ENCODE measurements around the gene FAM171A1.
"Not testable (repeated sequence)": the region's sequence is repeated elsewhere in the genome, so short reads cannot be mapped to it uniquely, and the experiment has no call there.

FAM171A1 gene

DNA sequence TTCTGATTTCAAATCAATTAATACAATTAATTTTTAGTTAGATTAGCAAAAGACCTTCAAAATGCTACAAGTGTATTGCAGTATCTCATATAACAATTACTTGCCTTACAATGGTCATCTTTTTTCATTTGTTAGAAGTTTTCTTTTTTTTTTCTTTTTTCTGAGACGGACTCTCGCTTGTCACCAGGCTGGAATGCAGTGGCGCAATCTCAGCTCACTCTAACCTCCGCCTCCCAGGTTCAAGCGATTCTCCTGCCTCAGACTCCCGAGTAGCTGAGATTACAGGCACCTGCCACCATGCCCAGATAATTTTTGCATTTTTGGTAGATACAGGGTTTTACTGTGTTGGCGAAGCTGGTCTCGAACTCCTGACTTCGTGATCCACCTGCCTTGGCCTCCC is 95.0 kb downstream of the FAM171A1 start:
- not testable (repeated sequence) for DNase-seq

DNA sequence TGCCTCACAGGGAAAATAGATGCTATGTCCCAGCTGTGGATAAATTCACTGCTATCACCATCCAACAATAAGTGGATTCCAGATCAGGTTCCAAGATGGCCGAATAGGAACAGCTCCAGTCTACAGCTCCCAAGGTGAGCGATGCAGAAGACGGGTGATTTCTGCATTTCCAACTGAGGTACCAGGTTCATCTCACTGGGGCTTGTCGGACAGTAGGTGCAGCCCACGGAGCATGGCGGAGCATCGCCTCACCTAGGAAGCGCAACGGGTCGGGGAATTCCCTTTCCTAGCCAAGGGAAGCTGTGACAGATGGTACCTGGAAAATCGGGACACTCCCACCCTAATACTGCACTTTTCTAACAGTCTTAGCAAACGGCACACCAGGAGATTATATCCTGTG is 101.3 kb downstream of the FAM171A1 start:
- DNase-seq, result not testable (repeated sequence)

DNA sequence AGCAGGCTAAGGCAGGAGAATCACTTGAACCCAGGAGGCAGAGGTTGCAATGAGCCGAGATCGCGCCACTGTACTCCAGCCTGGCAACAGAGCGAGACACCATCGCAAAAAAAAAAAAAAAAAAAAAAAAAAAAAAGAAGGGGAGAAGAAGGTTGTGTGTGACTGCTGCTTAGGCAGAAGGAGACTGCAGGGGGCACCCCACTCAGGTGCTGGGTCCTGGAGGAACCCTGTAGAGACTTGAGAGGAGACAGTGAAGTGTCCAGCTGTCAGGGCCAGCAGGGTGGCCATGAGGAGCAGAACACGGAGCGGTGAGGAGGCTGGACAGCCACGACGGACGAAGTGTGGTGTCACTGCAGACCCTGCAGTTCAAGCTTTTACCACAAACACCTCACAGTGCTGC is 103.6 kb downstream of the FAM171A1 start:
- no peak for DNase-seq

GRCh38 chr10:15266117-15266516 is 105.0 kb downstream of the FAM171A1 start:
- DNase-seq, result no peak

DNA sequence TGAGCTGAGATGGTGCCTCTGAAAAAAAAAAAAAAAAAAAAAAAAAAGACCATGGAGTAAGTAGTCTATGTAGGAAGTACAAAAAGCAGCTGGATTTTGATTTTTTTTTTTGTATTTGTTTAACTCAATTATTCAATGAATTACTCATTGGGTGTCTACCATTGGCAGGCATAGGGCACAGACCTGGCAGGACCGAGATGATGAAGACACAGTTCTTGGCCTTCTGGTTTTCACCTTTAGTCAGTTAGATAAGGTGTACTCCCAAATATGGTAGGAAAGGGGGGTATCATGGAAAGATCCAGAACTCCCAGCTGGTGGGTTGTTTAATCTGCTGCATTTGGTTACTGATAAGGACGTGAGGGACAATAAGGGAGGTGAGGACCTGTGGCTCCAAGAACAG is 105.5 kb downstream of the FAM171A1 start:
- DNase-seq, result no peak

DNA sequence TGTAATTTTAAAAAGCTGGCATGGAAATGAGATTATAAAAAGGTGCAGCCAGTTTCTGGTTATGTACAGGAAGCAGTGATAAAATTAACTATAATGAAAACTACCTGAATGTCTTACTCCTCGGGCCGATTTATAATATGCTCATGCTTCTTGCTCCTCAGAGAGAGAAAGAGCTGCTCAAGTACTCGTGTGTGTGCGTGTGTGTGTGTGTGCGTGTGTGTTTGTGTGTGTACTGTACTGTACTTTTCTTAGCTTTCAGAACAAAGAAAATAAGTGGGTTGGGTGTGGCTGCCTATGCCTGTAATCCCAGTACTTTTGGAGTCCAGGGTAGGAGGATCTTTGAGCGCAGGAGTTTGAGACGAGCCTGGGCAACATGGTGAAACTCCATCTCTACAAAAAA is 106.0 kb downstream of the FAM171A1 start:
- DNase-seq, result no peak

DNA sequence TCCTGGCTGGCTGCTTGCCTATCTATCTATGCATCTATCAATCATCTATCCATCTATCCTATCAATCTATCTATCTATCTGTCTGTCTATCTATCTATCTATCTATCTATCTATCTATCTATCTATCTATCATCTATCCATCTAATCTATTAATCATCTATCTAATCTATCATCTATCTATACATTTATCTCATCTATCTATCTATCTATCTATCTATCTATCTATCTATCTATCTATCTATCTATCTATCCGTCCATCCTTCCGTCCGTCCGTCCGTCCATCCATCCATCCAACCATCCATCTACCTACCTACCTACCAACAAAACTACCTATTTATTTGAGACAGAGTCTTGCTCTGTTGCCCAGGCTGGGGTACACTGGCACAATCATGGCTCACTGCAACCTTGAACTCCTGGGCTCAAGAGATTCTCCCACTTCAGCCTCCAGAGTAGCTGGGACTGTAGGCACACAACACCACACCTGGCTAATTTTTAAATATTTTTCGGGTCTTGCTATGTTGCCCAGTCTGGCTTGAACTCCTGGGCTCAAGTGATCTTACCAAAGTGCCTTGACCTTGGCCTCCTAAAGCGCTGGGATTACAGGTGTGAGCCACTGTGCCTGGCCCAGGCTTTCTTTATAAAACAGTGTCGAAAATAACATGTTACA is 107.3 kb downstream of the FAM171A1 start:
- DNase-seq, result no peak

DNA sequence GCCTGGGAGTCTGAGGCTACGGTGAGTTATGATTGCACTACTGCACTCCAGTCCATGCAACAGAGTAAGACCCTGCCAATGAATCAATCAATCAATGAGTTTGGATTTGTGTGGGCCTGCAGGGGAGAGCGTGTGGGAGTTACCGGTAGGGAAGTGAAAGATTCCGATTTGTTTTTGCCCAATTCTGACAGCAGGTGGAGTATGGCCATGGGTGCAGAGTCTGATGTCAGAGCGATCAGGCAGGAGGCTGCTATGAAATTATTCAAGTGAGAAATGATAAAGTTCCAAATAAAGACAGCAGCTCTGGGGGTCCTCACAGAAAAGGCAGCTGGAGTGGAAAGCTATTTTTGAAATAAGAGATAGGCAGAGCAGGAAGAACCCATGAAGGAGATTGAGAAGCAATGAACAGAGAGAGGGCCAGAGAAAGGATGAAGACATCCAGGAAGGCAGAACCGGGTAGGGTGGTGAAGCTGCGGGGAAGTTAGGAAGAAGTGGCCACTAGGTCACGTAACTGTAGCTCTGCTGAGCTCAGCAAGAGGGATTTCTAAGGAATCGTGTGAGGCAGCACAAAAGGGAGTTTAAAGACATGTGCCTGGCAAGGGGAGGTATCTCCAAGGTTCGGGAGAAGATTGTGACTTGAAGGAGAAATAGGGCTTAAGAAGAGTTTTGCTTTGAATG is 108.9 kb downstream of the FAM171A1 start:
- no peak for DNase-seq

- DNase-seq, result no peak
These were observed 112.0 kb downstream of the FAM171A1 start for GRCh38 chr10:15259136-15259535.

- no peak for DNase-seq
These were observed 112.8 kb downstream of the FAM171A1 start for GRCh38 chr10:15258255-15258654.

- no peak for DNase-seq
These were observed 115.1 kb downstream of the FAM171A1 start for GRCh38 chr10:15255961-15256360.

GRCh38 chr10:15254808-15255648 is 116.1 kb downstream of the FAM171A1 start:
- DNase-seq, result no peak

DNA sequence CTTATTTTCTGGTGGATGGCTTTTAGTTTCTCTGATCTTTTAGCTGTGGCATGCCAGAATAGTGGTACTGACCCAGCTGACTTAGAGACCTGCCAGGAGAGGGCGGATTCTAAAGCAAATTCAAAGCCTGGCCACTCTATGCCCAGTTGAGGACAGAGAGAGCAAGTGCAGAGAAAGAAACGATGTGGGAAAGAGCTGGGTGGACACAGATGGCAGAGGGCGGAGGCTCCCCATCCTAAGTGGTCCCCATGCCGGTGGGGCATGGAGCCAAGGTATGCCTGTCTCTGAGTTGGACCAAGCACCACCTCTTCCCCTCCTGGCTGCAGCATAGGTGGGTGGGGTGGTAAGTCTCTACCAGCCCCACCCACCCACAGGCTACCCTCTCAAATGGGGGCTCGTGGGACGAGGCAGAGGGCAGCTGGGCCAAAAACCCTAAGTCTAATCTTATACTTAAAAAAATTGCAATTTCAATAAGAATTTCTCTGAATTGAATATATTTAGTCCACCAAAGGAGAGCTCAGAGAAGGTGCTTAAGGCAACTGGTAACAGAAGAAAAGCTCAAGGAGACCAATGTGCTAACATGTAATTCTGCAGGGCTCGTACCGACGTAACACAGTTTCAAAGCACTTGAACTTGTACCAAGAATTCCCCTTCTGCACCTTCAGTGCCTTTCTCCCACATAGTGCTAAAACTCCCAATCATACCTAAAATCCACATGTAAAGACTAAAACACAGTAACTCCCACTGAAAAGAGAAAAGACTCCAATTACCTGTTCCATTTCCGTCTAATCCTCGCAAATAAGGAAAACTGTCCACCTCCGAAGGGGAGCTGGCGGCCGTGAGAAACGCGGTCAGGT is 116.9 kb downstream of the FAM171A1 start:
- DNase-seq, result no peak

- DNase-seq, result no peak
These were observed 118.7 kb downstream of the FAM171A1 start for GRCh38 chr10:15252396-15252795.

DNA sequence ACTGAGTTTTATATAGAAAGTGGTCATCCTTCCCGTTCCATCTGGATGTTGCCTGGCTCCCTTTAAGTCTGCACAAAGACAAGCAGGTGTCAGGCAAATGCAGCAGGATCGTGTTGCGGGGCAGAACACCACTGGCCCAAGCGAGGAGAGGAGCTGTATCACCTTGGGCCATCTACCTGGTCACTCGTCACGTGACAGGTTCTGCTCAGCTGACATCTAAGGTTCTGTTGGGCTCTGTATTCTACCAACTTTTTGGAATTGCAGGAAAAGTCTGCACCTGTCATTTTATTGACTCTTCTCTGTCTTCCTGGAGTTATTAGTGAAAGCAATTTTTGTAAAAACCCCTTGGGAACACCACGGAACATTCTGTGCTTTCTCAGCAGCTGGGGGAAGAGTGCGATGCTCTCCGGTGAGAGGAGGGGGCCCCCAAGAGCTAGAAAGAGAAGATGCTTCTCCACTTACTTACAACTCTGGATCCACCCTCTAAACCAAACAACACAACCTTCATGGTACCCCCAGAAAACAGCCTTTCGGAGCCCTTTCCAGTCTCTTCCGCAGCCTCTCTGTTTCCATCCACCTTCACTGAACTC is 119.2 kb downstream of the FAM171A1 start:
- no peak for DNase-seq

DNA sequence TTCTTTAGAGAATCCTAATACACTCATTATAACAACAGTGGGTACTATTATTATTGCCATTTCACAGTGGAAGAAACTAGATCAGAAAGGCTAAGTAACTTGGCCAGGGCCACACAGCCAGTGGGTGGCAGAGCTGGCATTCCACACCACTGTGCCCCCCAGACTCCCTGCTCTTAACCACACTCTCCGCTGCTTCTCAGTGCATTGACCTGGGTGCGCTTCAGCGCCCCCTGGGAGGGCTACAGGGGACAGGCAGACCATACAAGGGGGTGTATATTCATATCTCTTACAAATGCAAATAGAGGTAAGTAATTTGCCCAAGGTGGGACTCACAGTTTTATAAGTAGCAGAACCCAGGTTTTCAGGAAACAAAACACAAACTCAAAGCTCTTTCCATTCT is 125.6 kb downstream of the FAM171A1 start:
- DNase-seq, result no peak

DNA sequence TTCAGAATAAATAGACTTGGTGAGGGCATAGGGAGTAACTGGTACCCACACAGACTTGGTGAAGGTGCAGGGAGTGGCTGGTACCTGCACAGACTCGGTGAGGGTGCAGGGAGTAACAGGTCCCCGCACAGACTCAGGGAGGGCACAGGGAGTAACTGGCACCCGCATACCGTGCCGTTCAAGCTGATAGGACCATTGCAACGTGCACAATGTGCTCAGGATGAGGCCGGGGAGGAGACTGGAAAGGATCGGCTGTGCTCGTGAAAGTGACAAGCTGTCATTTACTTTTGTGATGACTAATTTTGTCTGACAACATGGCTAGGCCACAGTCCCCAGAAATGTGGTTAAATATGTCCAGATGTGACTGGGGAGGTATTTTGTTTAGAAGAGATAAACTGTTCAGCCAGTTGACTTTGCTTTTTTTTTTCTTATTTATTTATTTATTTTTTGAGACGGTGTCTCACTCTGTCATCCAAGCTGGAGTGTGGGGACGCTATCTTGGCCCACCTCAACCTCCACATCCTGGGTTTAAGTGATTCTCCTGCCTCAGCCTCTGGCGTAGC is 126.4 kb downstream of the FAM171A1 start:
- no peak for DNase-seq

DNA sequence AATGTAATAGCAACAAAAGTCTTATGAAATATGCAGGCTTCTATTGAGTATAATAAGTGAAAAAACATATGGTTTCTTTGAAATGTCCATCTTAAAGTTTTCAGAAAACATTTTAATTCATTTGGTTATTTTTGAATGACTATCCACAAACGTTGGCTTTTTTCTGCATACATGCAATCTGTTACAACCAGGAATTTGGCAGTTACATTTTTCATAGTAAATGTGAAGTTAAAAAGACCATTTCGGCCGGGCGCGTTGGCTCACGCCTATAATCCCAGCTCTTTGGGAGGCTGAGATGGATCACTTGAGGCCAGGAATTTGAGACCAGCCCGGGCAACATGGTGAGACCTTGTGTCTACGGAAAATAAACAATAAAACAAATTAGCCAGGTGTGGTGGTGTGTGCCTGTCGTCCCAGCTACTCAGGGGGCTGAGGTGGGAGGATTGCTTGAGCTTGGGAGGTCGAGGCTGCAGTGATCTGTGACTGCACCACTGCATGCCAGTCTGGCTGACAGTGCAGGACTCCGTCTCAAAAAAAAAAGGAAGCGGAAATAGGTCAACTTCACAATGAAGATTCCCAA is 128.7 kb downstream of the FAM171A1 start:
- DNase-seq, result no peak

DNA sequence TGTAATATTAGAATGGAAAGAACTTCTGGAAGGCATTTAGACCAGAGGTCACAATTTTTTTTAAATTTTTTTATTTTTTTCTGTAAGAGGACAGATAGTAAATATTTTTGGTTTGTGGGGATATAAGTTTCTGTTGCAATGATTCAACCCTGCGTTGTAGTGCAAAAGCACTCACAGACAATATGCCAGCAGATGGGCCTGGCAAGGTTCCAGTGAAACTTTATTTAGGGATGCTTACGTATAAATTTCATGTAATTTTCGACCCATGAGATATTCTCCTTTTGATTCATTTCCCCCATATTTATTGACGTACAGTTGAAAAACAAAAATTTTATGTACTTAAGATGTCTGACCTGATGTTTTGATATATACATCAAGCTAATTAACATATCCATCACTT is 129.8 kb downstream of the FAM171A1 start:
- no peak for DNase-seq

DNA sequence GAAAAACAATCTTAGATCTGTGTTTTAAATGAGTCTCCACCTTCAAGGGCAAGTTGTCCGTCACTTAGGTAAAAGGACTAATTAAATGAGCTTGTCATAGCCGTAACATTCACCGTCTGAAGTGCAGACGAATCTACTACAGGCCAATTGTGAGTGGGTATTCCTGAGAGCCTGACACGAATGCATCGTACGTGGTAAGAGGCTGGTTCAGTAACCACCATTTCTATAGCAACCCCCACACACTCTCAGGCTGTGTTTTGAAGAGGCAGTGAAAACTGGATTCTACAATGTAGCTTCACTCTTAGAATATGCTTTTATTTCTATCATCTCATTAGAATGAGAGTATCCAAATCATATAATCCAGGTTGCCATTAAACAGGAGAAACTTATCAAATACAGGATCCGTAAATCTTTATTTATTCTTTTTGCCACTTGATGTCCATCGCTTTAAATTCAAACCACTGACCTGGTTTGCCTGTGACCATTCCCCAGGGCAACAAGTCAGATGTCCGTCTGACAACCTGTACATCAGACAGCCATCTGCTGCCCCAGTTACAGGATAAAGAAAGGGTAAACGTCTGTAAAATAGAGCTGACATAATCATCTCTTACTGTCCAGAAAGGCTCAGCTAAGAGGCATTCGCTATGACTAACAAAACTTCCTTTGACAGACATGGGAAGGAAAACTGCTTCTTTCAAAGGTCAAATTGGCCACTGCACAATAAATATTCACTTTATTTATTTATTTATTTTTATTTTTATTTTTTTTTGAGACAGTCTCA is 132.3 kb downstream of the FAM171A1 start:
- DNase-seq, result no peak

DNA sequence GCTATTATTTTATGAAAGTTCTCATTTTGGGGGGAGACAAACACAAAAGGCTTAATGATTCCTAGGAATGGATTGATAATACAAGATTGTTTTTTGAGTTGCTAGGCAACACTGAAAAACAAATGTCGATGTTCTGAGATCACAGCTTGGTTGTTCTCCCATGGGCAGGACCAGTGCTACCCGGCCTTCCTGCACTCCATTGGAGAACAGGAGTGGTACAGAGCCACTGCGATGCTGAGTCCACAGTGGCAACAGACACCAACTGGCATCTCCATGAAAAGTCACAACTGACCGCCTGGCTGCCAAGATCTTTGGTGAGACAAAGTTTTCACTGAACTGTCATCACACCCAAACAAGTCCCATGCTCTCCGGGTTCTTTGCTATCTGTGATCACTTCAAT is 133.7 kb downstream of the FAM171A1 start:
- DNase-seq, result no peak

Data from GF-D8 (cell line).